K562 (cell line): ENCODE data around the gene FMOD.

Experiments
- EHMT2 ChIP-seq: fragments of 450-650 bp; IDR thresholded peaks from 2 replicates; pipeline ENCODE4 v1.6.1; 2018; ENCODE audit warnings: antibody characterized with exemption
- ESRRA ChIP-seq: fragments of 450-650 bp; IDR thresholded peaks from 2 replicates; pipeline ENCODE4 v1.6.1; 2014; ENCODE audit warnings: low read depth, mild to moderate bottlenecking, moderate library complexity, borderline replicate concordance
- JUND ChIP-seq, 2 experiments: IDR thresholded peaks; 2 replicates in 1 of 2; 3 replicates in 1 of 2; pipeline ENCODE4 v1.6.1; 2011; ENCODE audit warnings: borderline replicate concordance in 2 of 2, low read depth in 2 of 2, low read length in 2 of 2, improper control_type of control experiment in 1 of 2, missing biosample characterization in 1 of 2, missing genetic modification characterization in 1 of 2, missing genetic modification reagents in 1 of 2
- KAT8 ChIP-seq: fragments of 450-650 bp; IDR thresholded peaks from 2 replicates; pipeline ENCODE4 v1.6.1; 2016; ENCODE audit warnings: low read depth, mild to moderate bottlenecking
- POLR2AphosphoS5 ChIP-seq: IDR thresholded peaks from 2 replicates; pipeline ENCODE4 v1.6.1; 2011; ENCODE audit warnings: mild to moderate bottlenecking, low read depth, low read length, moderate library complexity; ENCODE audit not compliant: control insufficient read depth, insufficient read depth
- SP1 ChIP-seq: sonication (generic); formaldehyde crosslinking; IDR thresholded peaks from 2 replicates; pipeline ENCODE4 v1.8.1; 2022; ENCODE audit warnings: mild to moderate bottlenecking, missing genetic modification reagents
- THRB ChIP-seq: fragments of 450-650 bp; formaldehyde crosslinking; conservative IDR thresholded peaks from 2 replicates; pipeline ENCODE4 v1.4.0; 2022; ENCODE audit warnings: mild to moderate bottlenecking, missing genetic modification characterization
- XRCC4 ChIP-seq: IDR thresholded peaks from one replicate; pipeline ENCODE4 v1.6.1; 2011; ENCODE audit not compliant: insufficient read depth, insufficient read length; ENCODE audit errors: extremely low read depth
- ZNF518B ChIP-seq: fragments of 250-450 bp; sonication (Bioruptor Pico); IDR thresholded peaks from 2 replicates; pipeline ENCODE4 v1.5.0; 2021; ENCODE audit warnings: mild to moderate bottlenecking, moderate library complexity
- ZNF561 ChIP-seq: fragments of 450-650 bp; formaldehyde crosslinking; conservative IDR thresholded peaks from 2 replicates; pipeline ENCODE4 v1.4.0; 2020; ENCODE audit warnings: mild to moderate bottlenecking, moderate library complexity

GRCh38 chr1:203388683-203389082 is 37.8 kb upstream of the FMOD start:
- no peak for TF ChIP-seq POLR2AphosphoS5
- TF ChIP-seq SP1 (CRISPR knock-in tag), result no peak
- TF ChIP-seq THRB (CRISPR knock-in tag), result no peak
- no peak for TF ChIP-seq ESRRA
- no peak for TF ChIP-seq JUND (IDR thresholded peaks at IDR 0.05; ENCODE audit: borderline replicate concordance, low read depth, low read length)
- TF ChIP-seq JUND (tag; IDR thresholded peaks at IDR 0.05; ENCODE audit: borderline replicate concordance, low read depth, low read length), result no peak
- no peak for TF ChIP-seq ZNF518B (CRISPR knock-in tag)
- TF ChIP-seq XRCC4, result no peak
- TF ChIP-seq EHMT2, result no peak
- no peak for TF ChIP-seq KAT8
- TF ChIP-seq ZNF561, result no peak
